Putamen (tissue), 1 donor: ENCODE measurements around the gene IP6K3.

ENCODE experiments used
- DNase-seq: peaks from one replicate; pipeline ENCODE4 v3.0.0-alpha.2; 2016; ENCODE audit warnings: low spot score

The IP6K3 gene

GRCh38 chr6:33723371-33724085 is 23.2 kb downstream of the IP6K3 start:
- DNase-seq = no peak

- DNase-seq = no peak
Measured at GRCh38 chr6:33722103-33722623, 24.5 kb downstream of the IP6K3 start.

- no peak for DNase-seq
Measured at GRCh38 chr6:33721508-33721907, 25.2 kb downstream of the IP6K3 start.

- no peak for DNase-seq
Measured at GRCh38 chr6:33720998-33721397, 25.7 kb downstream of the IP6K3 start.

GRCh38 chr6:33719326-33719987 is 27.2 kb downstream of the IP6K3 start:
- DNase-seq = no peak

GRCh38 chr6:33718713-33719112 is 28.0 kb downstream of the IP6K3 start:
- no peak for DNase-seq

GRCh38 chr6:33717934-33718455 is 28.7 kb downstream of the IP6K3 start:
- no peak for DNase-seq

- no peak for DNase-seq
Measured at GRCh38 chr6:33716890-33717632, 29.6 kb downstream of the IP6K3 start.

- no peak for DNase-seq
Measured at GRCh38 chr6:33716379-33716778, 30.3 kb downstream of the IP6K3 start.

- no peak for DNase-seq
Measured at GRCh38 chr6:33714385-33715040, 32.2 kb downstream of the IP6K3 start.

- DNase-seq = no peak
Measured at GRCh38 chr6:33713786-33714185, 32.9 kb downstream of the IP6K3 start.

- DNase-seq = no peak
Measured at GRCh38 chr6:33712914-33713313, 33.8 kb downstream of the IP6K3 start.

GRCh38 chr6:33711140-33712129 is 35.3 kb downstream of the IP6K3 start, which contains the start of gene UQCC2:
Gene UQCC2 (minus strand): TSS chr6:33711700. CDS start chr6:33711686, 14 bp downstream.
- peak; percentile 97 for DNase-seq

- DNase-seq = no peak
Measured at GRCh38 chr6:33710296-33711121, 36.2 kb downstream of the IP6K3 start.

GRCh38 chr6:33709605-33710295 is 37.0 kb downstream of the IP6K3 start:
- no peak for DNase-seq

GRCh38 chr6:33708516-33709204 is 38.0 kb downstream of the IP6K3 start:
- DNase-seq = peak; percentile 71

GRCh38 chr6:33707771-33708170 is 38.9 kb downstream of the IP6K3 start:
- no peak for DNase-seq

GRCh38 chr6:33705955-33706725 is 40.6 kb downstream of the IP6K3 start:
- DNase-seq = no peak
